K562 (cell line): ENCODE data around the gene NUP107. TPM values are rescaled to one million over a fixed set of nuclear protein-coding genes. Genes with fewer than 3 reads are reported as not detected.

Source experiments
- ATAC-seq: fragments of 200-7000 bp; cut with Tn5 transposase; 3 replicates; pipeline ENCODE4 v1.9.1; 2020; ENCODE audit warnings: moderate library complexity
- BruUV-seq: library from RNA; stranded (reverse); fragments of 400-500 nt; replicated peaks from 2 replicates; lab custom pipeline; 2021; lab: Mats Ljungman, UMichigan
- CTCF ChIA-PET: fragments of 300-600 bp; formaldehyde crosslinking; extraction: SDS; loops from one replicate; lab custom pipeline; 2021; ENCODE audit warnings: low intra/inter-chr PET ratio; lab: Yijun Ruan, JAX
- POLR2A ChIA-PET: fragments of 300-600, 350-650 bp; sonication (Branson Sonifier 250); formaldehyde crosslinking; extraction: SDS; loops from one replicate; lab custom pipeline; 2021; ENCODE audit warnings: antibody characterized with exemption, inconsistent platforms; lab: Yijun Ruan, JAX
- DNase-seq, 4 experiments: peaks; one replicate each; pipeline versions ENCODE4 v3.0.0 to v3.0.0-alpha.2; 2011 to 2018; ENCODE audit warnings: low spot score in 3 of 4, mixed read lengths in 3 of 4; ENCODE audit errors: extremely low read depth in 1 of 4
- FAIRE-seq: peaks from 2 replicates; lab custom pipeline; 2011; peaks lifted over from hg19 to GRCh38; lab: Jason Lieb, UNC
- H2AFZ ChIP-seq: 2 replicates; pipeline ENCODE4 v1.6.0; 2011; ENCODE audit warnings: low read depth, low read length, control low read depth, inconsistent platforms
- H3K27ac ChIP-seq: fragments of 200-600 bp; 3 replicates; pipeline ENCODE4 v1.8.0; 2011; ENCODE audit warnings: low read depth, mild to moderate bottlenecking, control low read depth, inconsistent platforms, low read length, moderate library complexity, mixed read lengths; ENCODE audit errors: extremely low read depth
- H3K27me3 ChIP-seq, 2 experiments: fragments of 300-600 bp in 1 of 2; 2 replicates in 1 of 2; 3 replicates in 1 of 2; pipeline versions ENCODE4 v1.6.0 to v1.8.0; 2011; ENCODE audit warnings: inconsistent platforms in 2 of 2, low read length in 2 of 2, mild to moderate bottlenecking in 1 of 2, mixed read lengths in 1 of 2, moderate library complexity in 1 of 2; ENCODE audit not compliant: control insufficient read depth in 2 of 2, insufficient read depth in 2 of 2
- H3K36me3 ChIP-seq: fragments of 300-600 bp; 3 replicates; pipeline ENCODE4 v1.8.0; 2011; ENCODE audit warnings: mild to moderate bottlenecking, low read length, inconsistent platforms; ENCODE audit not compliant: control insufficient read depth, insufficient read depth
- H3K4me1 ChIP-seq, 2 experiments: fragments of 200-600 bp in 1 of 2; replicated peaks in 1 of 2; 2 replicates in 1 of 2; 3 replicates in 1 of 2; pipeline versions ENCODE4 v1.5.1 to v1.8.0; 2011; ENCODE audit warnings: inconsistent platforms in 2 of 2, low read length in 2 of 2, mild to moderate bottlenecking in 1 of 2, mixed read lengths in 1 of 2, moderate library complexity in 1 of 2; ENCODE audit not compliant: control insufficient read depth in 2 of 2, insufficient read depth in 2 of 2
- H3K4me2 ChIP-seq: 2 replicates; pipeline ENCODE4 v1.6.1; 2011; ENCODE audit warnings: low read length, control low read depth, inconsistent platforms, mixed read lengths; ENCODE audit not compliant: insufficient read depth
- H3K4me3 ChIP-seq: fragments of 200-600 bp; sonication (generic), shearing (Covaris generic); 2 replicates; pipeline ENCODE4 v1.5.1; 2016; ENCODE audit warnings: control low read depth, inconsistent platforms
- H3K79me2 ChIP-seq: fragments of 200-600 bp; 3 replicates; pipeline ENCODE4 v1.8.0; 2011; ENCODE audit warnings: low read length, inconsistent platforms; ENCODE audit not compliant: control insufficient read depth, insufficient read depth
- H3K9ac ChIP-seq, 2 experiments: 2 replicates each; pipeline versions ENCODE4 v1.6.0 to v1.6.1; 2011; ENCODE audit warnings: low read depth in 2 of 2, low read length in 2 of 2, control low read depth in 1 of 2, inconsistent platforms in 1 of 2, mild to moderate bottlenecking in 1 of 2, mixed read lengths in 1 of 2; ENCODE audit not compliant: insufficient read depth in 1 of 2
- H3K9me1 ChIP-seq: one replicate; pipeline ENCODE4 v1.6.0; 2011; ENCODE audit warnings: inconsistent platforms, mild to moderate bottlenecking, low read length, moderate library complexity; ENCODE audit not compliant: control insufficient read depth, insufficient read depth
- H3K9me3 ChIP-seq: replicated peaks from 2 replicates; pipeline ENCODE4 v1.5.1; 2011; ENCODE audit warnings: low read depth, low read length, inconsistent platforms; ENCODE audit not compliant: control insufficient read depth, insufficient read depth
- H4K20me1 ChIP-seq: replicated peaks from 2 replicates; pipeline ENCODE4 v1.6.1; 2011; ENCODE audit warnings: low read length, inconsistent platforms, mixed read lengths; ENCODE audit not compliant: control insufficient read depth, insufficient read depth
- CEBPG ChIP-seq, 3 experiments: fragments of 200-800 bp in 1 of 3; sonication (Bioruptor generic) in 1 of 3; sonication (generic) in 1 of 3; formaldehyde crosslinking in 1 of 3; IDR thresholded peaks in 2 of 3; conservative IDR thresholded peaks in 1 of 3; 2 replicates each; pipeline versions ENCODE4 v1.6.1 to v1.8.0; 2016 to 2022; ENCODE audit warnings: missing compliant biosample characterization in 2 of 3, missing genetic modification characterization in 2 of 3, mild to moderate bottlenecking in 1 of 3, missing genetic modification reagents in 1 of 3
- RBM15 ChIP-seq: fragments of 200-400 bp; formaldehyde crosslinking; IDR thresholded peaks from 2 replicates; pipeline ENCODE4 v1.6.1; 2018; ENCODE audit warnings: mild to moderate bottlenecking, low read length, moderate library complexity; ENCODE audit not compliant: insufficient read depth
- SAP30 ChIP-seq: fragments of 200-600 bp; sonication (generic); IDR thresholded peaks from 2 replicates; pipeline ENCODE4 v1.6.1; 2012; ENCODE audit warnings: borderline replicate concordance, low read depth, mild to moderate bottlenecking, moderate library complexity, low read length, control low read depth, inconsistent platforms; ENCODE audit not compliant: insufficient read depth, poor library complexity, severe bottlenecking
- TFAM ChIP-seq: fragments of 250-450 bp; sonication (Bioruptor Pico); conservative IDR thresholded peaks from 2 replicates; pipeline ENCODE4 v1.5.0; 2021; ENCODE audit warnings: mild to moderate bottlenecking, moderate library complexity
- ZFP36 ChIP-seq: fragments of 150-350 bp; IDR thresholded peaks from 2 replicates; pipeline ENCODE4 v1.6.1; 2018; ENCODE audit warnings: low read length, low read depth; ENCODE audit not compliant: partially characterized antibody
- WGBS: fragments of 100-300 bp; shearing (Covaris generic); methylation state at CpG from one replicate; pipeline ENCODE4 v1.1.6; 2016; ENCODE audit warnings: low coverage, mixed read lengths; ENCODE audit not compliant: insufficient coverage; ENCODE audit errors: missing lambda C conversion rate; 5-methylcytosine and 5-hydroxymethylcytosine counted together
- in situ Hi-C: fragments of 300-500 bp; cut with MboI; formaldehyde crosslinking; loops from 4 replicates; pipeline ENCODE4 v1.15.0; 2018; ENCODE audit warnings: inconsistent platforms, mixed read lengths
- intact Hi-C: fragments of 100-400 bp; cut with micrococcal nuclease; formaldehyde crosslinking; loops from 2 replicates; pipeline ENCODE4 v1.14.2; 2022
- polyA plus RNA-seq, 8 experiments: library from polyadenylated mRNA; depleted of rRNA in 4 of 8; stranded (reverse) in 5 of 8; unstranded in 3 of 8; fragments of >200 nt; fragmentation: Nextera tagmentation in 2 of 8; fragmentation: Illumina TruSeq in 1 of 8; extraction: Ambion mirVana in 2 of 8; extraction: Trizol in 1 of 8; gene quantifications; 2 replicates each; pipeline versions ENCODE4 v1.2.1 to v1.2.3, GENCODE V29; 2011 to 2014; ENCODE audit warnings: inconsistent platforms in 1 of 8, missing spikeins in 1 of 8
- total RNA-seq, 7 experiments: library from RNA; depleted of rRNA in 6 of 7; stranded (reverse); fragments of >200 nt in 6 of 7; fragmentation: Illumina TruSeq in 2 of 7; extraction: Trizol in 2 of 7; gene quantifications; 2 replicates each; pipeline versions ENCODE4 v1.2.1 to v1.2.3, GENCODE V29; 2011 to 2021; ENCODE audit warnings: low replicate concordance in 1 of 7

The NUP107 gene
- total and polyA plus RNA-seq, 9 of the 15 experiments (the other 6 are each of a cell fraction or from before 2014, with no cell fraction given), result 129 to 277 (median 199) TPM

- FAIRE-seq (no peak), ATAC-seq (peak; percentile 38; the same call in 2 of the 3 replicates), DNase-seq (no peak)
- in situ Hi-C loops (no loop called here), intact Hi-C loops (no loop called here)
- H3K4me3 ChIP-seq, result no peak overlapping the region
- POLR2A ChIA-PET, result interaction anchor here (0.6 to 1.2 kb wide), 3 partner anchors 14 to 745 kb away, joined by 4 to 5 read pairs (median 5); partner anchors contain the start of gene SLC35E3
- H3K79me2 ChIP-seq, result no peaks in the 10 kb centered on the region
- H3K9me3 ChIP-seq, result no peaks in the 10 kb centered on the region
- no peaks in the 10 kb centered on the region for H3K9me1 ChIP-seq
- no peak overlapping the region for H3K4me2 ChIP-seq
- no peak overlapping the region for H3K9ac ChIP-seq
- no peak overlapping the region for H2AFZ ChIP-seq
- H3K27ac ChIP-seq, result no peak overlapping the region
- H3K4me1 ChIP-seq, result peaks cover 4% of the 10 kb centered on the region in 2 experiments; a peak in 4 of 5 replicates
- no TSS peak for BruUV-seq
- no peaks in the 10 kb centered on the region for H3K27me3 ChIP-seq
- H4K20me1 ChIP-seq, result no peaks in the 10 kb centered on the region
- TF ChIP-seq SAP30 (no peak), CEBPG (CRISPR knock-in tag; IDR thresholded peaks at IDR 0.05) (0 out of 2 replicates have a peak, but pooled peaks have one; percentile 13), CEBPG (tag; conservative IDR thresholded peaks at IDR 0.05 in 1 of 2, IDR thresholded peaks at IDR 0.05 in 1 of 2) (no peak)
- TF ChIP-seq, all 486 proteins: peak for 1
- CTCF ChIA-PET, result no interaction called here
- WGBS, result 54% methylated on average over 8 of the region's 8 CpGs
- H3K36me3 ChIP-seq, result no peaks in the 10 kb centered on the region
These were observed 97.2 kb downstream of the NUP107 start for GRCh38 chr12:68784015-68784414.

DNA sequence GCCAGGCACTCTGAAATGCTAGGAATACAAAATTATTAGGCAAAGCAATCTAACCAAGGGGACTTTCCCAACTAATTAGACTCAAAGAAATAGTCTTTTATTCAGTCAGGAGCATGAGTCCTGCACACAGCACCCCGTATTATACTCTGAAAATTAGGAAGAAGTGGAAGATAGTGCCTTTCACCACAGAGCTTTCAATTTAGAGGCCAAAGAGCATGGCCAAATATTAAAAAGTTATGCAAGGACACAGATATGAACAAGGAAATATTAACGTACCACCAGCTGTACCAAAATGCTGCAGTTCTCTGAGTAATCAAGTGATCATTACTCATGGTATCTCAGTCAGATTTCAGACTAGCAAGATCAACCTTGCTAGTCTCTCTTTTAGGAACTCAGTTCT is 98.6 kb downstream of the NUP107 start:
- Histone ChIP-seq H4K20me1 (no peaks in the 10 kb centered on the region), H3K9me3 (no peaks in the 10 kb centered on the region), H3K4me2 (no peak overlapping the region), H3K4me3 (no peak overlapping the region), H2AFZ (no peak overlapping the region), H3K9ac (no peak overlapping the region), H3K4me1 (peaks cover 4% of the 10 kb centered on the region in 2 experiments; a peak in 4 of 5 replicates), H3K9me1 (no peaks in the 10 kb centered on the region), H3K36me3 (no peaks in the 10 kb centered on the region), H3K27ac (no peak overlapping the region), H3K27me3 (no peaks in the 10 kb centered on the region), H3K79me2 (no peaks in the 10 kb centered on the region)
- ChIA-PET CTCF (no interaction called here), POLR2A (interaction anchor here (0.9 to 1.3 kb wide), 3 partner anchors 13 to 22 kb away, joined by 3 to 10 read pairs (median 3); no protein-coding TSS in a partner anchor)
- 35% methylated on average over 2 of the region's 2 CpGs for WGBS
- intact Hi-C loops (no loop called here), in situ Hi-C loops (no loop called here)
- no peak for FAIRE-seq
- ATAC-seq, result no peak
- no TSS peak for BruUV-seq
- no peak for DNase-seq
- no peak for TF ChIP-seq ZFP36
- TF ChIP-seq TFAM (CRISPR knock-in tag), result no peak
- no peak for TF ChIP-seq RBM15
